T-helper 2 cell treated with Interferon-gamma antibody and Interleukin-4, amounts not matched to agents 100 ng/mL and 5 ng/mL, for 36 hours (primary cell): Measurements from ENCODE around the gene FGFBP2. TPM values are rescaled to one million over a fixed set of nuclear protein-coding genes. Genes with fewer than 3 reads are reported as not detected.

ENCODE experiments used
- intact Hi-C: fragments of 100-400 bp; cut with micrococcal nuclease; formaldehyde crosslinking; loops from one replicate; pipeline ENCODE4 v1.15.1; 2023
- total RNA-seq: library from RNA; stranded (reverse); gene quantifications from 2 replicates; pipeline ENCODE4 v1.2.3, GENCODE V29; 2022

FGFBP2 gene, protein sequence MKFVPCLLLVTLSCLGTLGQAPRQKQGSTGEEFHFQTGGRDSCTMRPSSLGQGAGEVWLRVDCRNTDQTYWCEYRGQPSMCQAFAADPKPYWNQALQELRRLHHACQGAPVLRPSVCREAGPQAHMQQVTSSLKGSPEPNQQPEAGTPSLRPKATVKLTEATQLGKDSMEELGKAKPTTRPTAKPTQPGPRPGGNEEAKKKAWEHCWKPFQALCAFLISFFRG
- 0.36 and 1.1 TPM in 2 replicates for total RNA-seq

DNA sequence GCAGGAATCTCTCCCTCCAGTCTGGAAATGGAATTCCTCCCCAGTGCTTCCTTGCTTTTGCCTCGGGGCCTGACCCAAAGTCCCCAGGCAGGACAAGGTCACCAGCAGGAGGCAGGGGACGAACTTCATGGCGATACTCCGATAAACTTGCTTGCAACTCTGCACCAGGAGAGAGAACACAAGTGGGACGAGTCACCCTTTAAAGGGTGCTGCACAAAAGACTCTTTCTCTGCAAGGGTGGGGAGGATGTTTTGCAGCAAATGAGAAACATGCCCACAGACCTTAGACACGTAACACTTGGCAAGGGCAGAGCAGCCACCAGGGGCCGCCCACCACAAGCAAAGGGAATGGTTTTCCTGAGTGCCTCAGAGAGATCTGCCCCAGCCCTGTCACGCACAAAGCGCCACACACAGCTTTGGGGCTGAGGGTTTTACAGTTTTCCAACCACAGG is at the start of gene FGFBP2:
FGFBP2 (minus strand) TSS at position 175 of the 451 bp plus-strand sequence; CDS start at position 129, 46 bp downstream.
- intact Hi-C loops: loop anchor here (1.0 to 5.0 kb wide), 2 partner anchors 38 to 299 kb away; no protein-coding TSS in a partner anchor

DNA sequence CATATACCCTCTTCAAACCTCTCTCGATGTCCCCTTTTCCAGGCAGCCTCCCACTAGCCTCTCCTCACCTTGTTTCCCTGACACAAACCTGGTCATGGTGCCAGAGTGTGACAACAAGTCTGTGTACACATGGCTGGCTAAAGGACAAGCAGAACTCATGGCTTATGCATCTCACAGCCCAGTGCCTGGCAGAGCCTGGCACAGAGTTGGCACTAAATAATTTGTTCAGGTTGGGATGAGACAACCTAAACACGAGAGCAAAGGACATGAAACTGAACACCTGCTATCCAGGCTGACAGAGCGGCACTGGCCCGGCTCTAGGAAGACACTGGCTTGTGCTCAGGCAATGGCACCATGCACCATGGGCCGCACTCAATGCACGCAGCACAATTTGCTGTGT is 48.2 kb upstream of the FGFBP2 start:
- intact Hi-C loops: no loop called here

DNA sequence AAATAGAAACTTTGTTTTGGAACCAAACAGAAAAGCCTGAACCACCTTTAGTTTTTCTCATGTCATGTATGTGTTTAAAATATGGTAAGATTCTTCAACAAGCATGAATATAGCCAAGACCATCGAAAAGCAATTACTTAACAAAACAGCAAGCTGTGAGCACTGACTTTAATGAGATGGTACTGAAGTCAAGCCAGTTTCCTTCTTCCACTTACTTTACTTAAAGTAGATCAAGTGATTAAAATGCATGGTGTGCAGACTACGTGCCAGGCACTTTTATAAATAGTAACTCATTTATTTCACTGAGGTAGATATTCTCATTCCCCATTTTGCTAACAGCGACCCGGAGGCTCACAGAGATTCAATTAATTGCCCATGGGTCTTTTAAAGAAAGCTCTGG is 46.2 kb upstream of the FGFBP2 start:
- intact Hi-C loops: loop anchor here (10.0 kb wide), 1 partner anchor 534 kb away; no protein-coding TSS in a partner anchor

DNA sequence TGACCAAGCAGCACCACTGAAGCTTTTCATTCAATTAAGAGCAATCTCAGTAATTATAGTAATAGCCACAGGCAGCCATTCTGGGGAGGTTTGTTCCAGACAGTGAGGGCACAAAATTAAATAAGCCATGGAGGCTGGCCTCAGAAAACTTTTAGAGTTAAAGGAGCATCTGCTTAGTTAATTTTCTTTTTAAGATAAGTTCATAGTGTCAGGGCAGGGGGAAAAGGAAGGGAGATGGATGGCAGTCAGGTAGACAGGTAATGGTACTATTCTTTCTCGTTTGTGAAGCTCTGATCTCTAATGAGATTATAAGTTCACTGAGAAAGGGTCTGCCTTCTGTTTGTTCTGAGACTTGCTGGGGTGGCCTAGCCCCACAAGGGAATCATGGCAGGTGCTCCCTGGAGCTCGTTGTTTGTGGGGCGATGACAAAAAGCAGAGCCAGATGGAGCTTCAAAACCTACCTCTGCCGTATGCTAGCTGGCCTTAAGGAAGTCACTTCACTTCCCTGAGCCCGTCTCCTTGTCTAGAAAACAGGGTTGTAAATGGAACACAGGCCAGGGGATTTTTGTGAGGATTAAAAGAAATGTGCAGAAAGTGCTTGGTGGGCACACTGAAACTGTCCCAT is 44.6 kb upstream of the FGFBP2 start:
- intact Hi-C loops: loop anchor here (10.0 kb wide), 1 partner anchor 533 kb away; no protein-coding TSS in a partner anchor

DNA sequence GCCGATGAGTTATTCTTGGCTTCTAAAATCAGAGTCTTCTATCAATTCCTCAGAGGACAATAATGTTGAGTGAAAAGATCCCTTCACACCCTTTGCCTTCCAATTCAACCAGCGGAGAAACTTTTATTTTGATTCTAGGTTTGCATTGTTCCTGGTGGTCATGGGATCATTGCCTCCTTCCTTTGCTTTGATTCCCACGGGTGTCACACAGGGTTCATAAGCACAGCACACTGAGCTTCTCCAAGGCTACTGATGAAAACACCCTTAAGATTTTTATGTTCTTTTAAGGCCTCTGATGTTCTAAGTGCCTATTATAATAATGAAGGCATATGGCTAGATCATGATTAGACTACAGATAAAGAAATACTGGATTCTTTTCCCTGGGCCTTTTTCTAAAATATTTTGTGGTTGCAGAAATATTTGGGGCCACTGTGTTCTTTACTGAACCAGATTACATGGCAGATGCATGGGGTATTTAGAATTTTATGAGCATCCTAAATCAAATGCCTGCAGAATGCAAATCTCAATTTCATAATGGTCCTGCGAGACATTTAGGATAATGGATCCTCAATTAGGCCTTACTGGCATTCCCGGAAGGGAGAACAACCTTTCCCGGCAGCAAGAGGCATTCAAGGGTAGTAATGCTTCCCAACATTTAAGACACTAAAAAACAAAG is 43.9 kb upstream of the FGFBP2 start:
- intact Hi-C loops: loop anchor here (10.0 kb wide), 1 partner anchor 532 kb away; no protein-coding TSS in a partner anchor

DNA sequence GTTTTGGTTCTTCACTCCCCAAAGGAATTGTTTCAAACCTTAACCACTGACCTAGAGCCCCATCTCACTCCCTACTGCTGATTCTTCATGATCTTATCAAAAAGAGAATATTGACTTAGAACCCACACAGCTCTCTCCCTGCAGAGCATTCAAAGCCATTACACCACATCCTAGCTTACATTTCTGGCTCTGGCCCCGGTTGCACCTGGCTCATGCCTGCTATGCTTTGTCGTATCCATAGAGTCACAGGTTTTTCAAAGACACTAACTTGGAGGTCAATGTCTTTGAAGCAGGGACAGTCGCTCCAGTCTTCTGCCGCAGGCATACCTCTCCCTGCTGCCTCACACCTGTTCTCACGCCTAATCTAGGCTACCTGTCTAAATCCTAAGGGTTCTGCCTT is 42.7 kb upstream of the FGFBP2 start:
- intact Hi-C loops: loop anchor here (10.0 kb wide), 1 partner anchor 531 kb away; no protein-coding TSS in a partner anchor

DNA sequence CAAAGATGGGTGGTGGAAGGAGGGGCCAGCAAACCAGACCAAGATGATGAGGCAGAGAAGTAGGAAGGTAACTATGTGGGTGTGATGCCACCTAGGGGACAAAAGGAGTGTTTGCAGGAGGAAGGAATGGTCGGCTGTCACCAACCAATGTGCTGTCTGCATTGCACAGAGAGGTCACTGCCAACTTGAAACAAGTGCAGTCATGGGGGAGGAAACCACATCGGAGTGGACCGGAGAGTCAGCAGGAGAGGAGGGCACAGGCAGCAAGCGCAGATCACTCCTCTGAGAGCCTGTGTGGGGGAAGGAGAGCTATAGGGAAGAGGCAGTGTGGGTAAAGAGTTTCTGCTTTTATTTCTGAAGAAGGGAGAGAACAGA is 38.5 kb upstream of the FGFBP2 start:
- intact Hi-C loops: loop anchor here (1.0 to 10.0 kb wide), 6 partner anchors 38 to 769 kb away; partner anchors contain the start of gene FGFBP2

DNA sequence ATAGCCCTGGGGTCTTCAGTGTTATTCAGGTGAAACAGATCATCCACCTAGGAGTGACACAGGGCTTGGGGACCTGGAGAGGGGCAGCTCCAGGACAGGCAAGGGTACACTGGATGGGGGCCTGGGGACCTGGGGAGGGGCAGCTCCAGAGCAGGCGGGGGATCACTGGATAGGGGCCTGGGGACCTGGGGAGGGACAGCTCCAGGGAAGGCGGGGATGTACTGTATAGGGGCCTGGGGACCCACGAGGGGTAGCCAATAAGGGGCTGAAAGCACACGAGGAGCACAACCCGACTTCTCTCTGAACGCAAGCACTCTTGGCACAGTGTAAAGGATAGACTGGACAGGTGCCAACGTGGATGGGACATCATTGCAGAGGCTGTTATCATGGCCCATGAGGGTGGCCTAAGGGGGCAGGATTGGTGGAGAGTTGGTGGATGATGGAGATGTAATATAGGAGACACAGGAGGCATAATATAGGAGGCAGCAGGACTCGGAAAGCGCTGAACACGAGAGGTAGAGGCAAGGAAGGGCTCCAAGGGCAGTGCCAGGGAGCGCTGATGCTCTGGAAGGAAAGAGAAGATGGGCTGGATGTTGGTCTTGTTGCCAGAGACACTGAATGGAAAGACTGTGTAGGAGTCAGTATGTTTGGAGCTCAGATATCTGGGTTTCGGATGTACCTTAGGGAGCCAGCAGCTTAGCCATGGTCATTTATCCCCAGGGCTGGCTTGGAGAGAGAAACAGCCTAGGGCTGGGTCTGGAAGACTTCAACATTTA is 37.9 kb upstream of the FGFBP2 start:
- intact Hi-C loops: loop anchor here (1.0 to 10.0 kb wide), 6 partner anchors 38 to 769 kb away; partner anchors contain the start of gene FGFBP2

DNA sequence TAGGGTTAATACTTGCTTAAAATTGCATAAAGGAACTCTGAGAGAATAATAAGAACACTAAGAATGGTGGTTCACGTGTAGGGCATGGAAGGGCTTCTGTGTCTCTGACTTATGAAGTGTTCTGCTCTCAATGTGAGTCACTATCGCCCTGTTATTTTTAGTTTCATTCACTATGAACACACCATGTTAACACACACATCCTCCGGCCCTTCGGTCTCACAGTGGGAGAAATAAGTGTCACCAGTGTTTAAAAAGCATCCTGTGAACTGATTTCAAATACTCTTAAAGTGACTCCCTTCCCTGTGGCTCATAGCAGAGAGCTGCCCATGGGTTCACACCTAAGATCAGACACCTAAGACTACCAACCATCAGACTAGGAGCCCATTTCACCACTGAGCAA is 33.8 kb upstream of the FGFBP2 start:
- intact Hi-C loops: no loop called here

DNA sequence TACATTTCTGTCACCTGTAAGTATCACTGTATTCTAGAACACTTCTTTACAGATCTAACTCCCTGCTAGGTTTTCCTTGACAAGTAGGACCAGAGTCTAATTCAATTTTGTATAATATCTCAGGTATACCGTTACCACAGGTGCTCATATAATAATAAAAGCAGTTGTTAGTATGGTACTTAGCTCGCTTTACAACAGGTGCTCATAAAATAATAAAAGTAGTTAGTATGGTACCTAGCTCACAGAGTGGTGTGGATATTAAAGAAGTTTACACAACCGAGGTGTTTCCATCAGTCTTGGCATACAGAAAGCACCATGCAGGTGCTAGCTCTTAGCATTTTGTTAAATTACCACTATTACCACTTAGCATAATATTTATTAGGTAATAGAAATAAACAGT is 32.9 kb upstream of the FGFBP2 start:
- intact Hi-C loops: no loop called here

DNA sequence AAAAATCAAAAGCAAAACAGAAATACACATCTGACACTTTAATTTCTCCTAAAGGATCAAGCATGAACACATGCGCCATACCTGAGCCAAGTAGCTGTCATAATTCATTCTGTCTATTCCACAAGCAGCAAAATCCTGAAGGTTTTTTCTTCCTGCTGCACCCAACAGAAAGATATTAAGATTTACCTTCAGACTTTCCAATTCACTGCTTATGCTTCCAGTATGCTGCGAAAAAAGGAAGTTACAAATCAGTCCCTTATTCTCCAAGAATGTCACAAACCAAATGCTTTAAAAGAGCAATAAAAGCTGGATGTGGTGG is 29.2 kb upstream of the FGFBP2 start:
- intact Hi-C loops: no loop called here

DNA sequence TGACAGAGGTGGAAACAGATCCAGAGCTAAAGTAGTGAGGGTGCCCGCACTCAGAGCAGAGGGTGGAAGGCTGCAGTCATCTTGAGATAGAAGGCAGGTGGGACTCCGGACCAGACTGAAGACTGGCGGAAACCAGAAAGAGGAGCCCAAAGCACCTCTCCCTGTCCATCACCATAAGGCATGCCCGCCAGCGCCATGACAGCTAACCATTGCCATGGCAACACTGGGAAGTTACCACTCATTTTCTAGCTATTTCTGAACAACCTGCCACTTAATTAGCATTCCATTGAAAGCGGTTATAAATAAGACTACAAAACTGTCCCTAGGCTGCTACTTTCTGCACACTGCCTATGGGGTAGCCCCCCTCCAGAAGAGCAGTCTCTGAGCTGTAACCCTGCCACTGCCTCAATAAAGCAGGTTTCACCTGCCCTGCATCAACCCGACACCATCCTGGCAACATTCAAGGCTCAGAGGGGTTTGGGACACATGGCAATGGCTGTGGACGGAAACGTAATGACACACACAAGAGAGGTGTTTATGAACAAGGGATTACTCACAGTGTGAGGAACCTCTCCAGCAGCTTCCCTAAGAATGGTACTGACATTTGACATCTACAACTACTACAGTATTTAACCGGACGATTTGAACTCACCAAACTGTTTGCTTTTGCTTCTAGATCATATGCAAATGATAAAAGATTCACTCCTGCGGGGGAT is 27.8 kb upstream of the FGFBP2 start:
- intact Hi-C loops: no loop called here

DNA sequence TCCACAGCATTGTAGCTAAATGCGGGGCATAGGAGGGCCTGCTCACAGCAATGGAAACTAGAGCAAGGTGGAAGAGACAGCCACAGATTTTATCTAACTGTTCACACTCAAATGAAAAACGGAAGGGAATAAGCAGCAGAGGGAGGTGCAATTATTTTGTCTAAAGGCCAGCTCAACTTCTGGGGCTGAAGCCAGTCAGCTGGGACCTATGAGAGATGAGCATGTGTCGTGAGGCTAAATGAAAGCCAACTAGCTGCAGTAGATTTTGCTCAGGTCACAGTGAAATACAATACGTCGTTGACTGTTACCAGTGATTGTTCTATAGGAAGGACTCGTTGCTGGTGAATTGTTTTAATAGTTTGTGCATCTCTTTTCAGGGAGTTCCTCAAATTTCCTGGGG is 26.4 kb upstream of the FGFBP2 start:
- intact Hi-C loops: no loop called here

DNA sequence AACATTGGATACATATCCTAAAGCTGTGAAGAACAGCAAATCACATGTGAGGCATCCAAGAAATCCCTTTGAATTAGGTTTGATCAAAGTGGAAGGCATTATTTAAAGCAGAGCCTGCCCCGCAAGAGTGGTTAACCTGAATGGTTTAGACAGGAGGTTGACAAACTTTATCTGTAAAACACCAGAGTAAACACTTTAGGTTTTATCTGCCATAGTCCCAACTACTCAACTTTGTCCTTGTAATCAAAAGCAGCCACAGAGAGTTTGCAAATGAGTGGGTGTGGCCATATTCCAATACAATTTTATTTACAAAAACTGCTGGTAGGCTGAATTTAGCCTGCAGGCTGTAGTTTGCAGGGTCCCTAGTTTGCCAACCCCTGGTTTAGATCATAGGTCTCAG is 25.2 kb upstream of the FGFBP2 start:
- intact Hi-C loops: no loop called here

DNA sequence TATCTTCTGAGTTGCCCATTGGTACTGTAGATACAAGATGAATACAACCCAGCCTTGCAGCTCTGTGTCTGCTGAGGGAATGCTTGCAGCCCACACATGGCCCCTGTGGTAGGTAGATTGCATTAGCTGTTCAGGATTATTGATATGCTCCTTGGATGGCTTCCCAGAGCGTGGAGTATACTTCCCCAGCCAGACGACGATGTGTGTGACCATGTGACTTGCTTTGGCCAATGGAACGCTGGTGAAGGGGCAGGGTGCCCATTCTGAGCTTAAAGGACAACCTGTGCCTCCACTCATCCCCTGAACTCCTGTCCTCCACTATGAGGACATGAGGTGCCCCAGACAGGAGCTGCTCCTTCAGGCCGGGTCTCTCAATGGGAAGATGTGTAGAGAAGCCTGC is 23.9 kb upstream of the FGFBP2 start:
- intact Hi-C loops: no loop called here

DNA sequence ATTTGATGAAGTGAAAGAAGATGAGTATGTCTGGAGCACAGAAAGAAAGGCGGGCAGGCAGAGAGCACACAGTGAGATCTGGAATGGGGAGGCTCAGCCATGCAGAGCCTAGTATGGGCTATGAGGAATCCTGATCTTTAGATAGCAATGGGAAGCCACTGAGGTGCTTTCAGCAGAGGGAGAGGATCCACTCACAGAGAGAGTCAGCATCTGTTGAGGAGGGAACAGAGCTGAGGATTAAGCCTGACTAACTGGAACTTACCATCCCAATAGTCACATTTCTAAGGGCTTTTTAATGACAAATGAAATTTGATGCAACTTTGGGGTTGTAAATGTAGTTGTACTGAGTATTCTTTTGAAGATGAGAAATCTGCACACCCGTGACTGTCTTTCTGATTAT is 20.6 kb upstream of the FGFBP2 start:
- intact Hi-C loops: no loop called here

DNA sequence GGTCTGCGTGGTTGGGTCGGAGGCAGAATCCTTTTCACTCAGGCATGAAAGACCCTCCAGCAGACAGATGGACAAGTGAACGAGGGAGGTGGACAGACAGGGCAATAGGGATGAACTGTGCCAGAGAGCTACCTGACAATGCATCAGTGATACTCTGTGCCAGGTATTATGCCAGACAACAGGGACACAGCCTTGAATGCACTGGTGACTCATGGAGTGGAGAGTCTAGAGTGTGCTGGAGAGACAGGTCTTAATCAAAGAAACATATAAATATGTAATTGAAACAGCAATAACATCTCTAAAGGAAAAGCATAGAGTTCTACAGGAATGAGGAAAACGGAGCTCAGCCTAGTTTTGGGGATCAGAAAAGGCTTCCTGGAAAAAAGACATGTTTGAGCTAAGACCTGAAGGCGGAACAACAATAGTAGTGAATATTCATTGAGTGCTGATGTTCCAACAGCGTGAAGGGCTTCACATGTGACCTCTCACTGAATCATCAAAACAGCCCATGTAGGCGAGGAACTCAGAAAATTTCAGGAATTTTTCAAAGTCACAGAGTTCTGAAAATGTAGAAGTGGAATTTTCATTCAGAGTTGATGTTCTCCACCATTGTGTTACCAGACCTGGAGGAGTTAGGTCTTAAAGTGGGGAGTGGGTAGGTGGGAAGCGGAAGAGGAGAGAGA is 20.0 kb upstream of the FGFBP2 start:
- intact Hi-C loops: no loop called here

DNA sequence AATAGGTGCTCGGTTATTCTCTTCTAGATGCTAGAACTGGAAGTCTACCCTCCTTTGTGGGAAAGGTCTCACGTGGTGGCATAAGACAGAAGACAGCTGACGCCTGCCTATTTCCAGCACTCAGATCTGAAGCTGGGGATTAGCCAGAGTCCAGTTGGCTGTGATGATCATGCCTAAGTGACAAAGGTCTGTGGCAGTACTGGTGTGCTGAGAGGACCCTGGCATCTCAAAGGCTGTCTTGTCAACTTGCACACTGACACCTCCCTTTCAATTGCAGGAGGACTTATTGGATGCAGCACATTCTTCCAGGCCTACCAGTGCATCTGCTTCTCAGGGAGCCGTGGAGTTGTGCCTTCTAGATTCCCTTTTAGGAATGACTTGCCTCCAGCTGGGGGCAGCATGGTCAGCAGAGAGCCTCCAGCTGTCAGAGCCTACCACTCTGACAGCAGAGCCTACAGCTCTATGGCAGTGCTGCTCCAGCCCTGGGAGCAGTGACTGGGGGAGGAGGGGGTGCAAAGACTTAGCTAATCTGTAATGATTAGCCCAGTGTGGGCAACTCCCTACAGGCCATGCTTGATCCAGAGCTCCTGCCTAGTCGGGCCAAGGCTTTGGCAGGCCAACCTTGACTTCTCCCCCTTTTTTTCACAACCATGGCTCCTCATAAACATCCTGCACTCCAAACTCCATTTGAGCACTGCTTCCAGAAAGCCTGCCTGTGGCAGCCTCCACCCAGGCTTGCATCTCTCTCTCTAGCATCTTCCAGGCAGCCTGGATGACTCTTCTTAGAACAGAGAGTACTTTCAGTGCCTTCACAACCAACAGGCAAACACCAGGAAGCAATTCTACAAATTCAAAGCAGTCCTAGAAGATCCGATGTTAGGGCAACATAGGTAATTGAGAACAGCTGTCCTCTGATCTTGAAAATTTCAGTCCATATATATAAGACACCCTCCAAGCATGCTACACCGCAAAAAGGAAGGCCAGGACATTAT is 13.8 kb upstream of the FGFBP2 start:
- intact Hi-C loops: no loop called here
